ENCODE measurements around the gene DPF3. TPM values are rescaled to one million over a fixed set of nuclear protein-coding genes. Genes with fewer than 3 reads are reported as not detected.

Gene DPF3
- total and polyA plus RNA-seq, 9 of the 15 experiments (the other 6 are each of a cell fraction or from before 2014, with no cell fraction given), result 0.21 to 4.9 (median 1.2) TPM

DNA sequence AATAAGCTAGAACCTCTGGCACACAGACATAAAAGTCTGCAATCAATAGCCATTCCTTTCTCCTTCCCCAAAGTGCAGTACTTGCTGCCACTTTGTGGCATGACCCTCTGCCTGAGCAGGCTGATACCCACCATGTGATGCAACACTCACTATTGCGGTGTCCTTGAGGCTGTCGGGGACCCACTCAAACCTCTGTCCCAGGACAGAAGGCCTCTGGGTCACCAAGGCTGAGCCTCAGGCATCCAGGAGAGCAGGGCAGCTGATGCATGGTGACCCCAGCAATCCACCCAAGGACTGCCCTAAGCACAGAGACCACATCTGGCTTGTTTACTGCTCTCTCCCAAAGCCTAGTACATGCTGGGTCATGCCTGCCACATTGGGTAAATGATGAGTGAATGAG is 114.2 kb downstream of the DPF3 start (continued):
- TF ChIP-seq, protein P1, sequence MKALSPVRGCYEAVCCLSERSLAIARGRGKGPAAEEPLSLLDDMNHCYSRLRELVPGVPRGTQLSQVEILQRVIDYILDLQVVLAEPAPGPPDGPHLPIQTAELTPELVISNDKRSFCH (CRISPR knock-in tag; IDR thresholded peaks at IDR 0.05), result no peak
- TF ChIP-seq, protein P1 (tag; IDR thresholded peaks at IDR 0.05), result no peak
- TF ChIP-seq ZNF12 (CRISPR knock-in tag; IDR thresholded peaks at IDR 0.05) (no peak), NR2C1 (IDR thresholded peaks at IDR 0.05) (no peak), NR2C1 (tag; IDR thresholded peaks at IDR 0.05) (no peak), ZNF75A (CRISPR knock-in tag; IDR thresholded peaks at IDR 0.05) (no peak), SMARCB1 (IDR thresholded peaks at IDR 0.05; ENCODE audit: insufficient read length, low read depth) (no peak)
- TF ChIP-seq, protein P2, sequence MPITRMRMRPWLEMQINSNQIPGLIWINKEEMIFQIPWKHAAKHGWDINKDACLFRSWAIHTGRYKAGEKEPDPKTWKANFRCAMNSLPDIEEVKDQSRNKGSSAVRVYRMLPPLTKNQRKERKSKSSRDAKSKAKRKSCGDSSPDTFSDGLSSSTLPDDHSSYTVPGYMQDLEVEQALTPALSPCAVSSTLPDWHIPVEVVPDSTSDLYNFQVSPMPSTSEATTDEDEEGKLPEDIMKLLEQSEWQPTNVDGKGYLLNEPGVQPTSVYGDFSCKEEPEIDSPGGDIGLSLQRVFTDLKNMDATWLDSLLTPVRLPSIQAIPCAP (CRISPR knock-in tag; IDR thresholded peaks at IDR 0.05; ENCODE audit: borderline replicate concordance), result no peak
- TF ChIP-seq, protein P3, sequence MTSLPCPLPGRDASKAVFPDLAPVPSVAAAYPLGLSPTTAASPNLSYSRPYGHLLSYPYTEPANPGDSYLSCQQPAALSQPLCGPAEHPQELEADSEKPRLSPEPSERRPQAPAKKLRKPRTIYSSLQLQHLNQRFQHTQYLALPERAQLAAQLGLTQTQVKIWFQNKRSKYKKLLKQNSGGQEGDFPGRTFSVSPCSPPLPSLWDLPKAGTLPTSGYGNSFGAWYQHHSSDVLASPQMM (CRISPR knock-in tag; IDR thresholded peaks at IDR 0.05), result no peak

DNA sequence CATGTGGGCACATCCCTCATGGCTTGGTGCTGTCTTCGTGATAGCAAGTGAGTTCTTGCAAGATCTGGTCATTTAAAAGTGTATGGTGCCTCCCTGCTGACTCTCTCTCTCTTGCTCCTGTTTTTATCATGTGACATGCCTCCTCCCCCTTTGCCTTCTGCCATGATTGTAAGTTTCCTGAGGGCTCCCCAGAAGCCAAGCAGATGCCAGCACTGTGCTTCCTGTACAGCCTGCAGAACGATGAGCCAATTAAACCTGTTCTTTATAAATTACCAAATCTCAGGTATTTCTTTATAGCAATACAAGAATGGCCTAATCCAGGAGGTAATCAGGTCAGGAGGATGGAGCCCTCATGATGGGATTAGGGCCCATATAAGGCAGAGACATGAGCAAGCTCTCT is 116.3 kb downstream of the DPF3 start:
- Histone ChIP-seq H3K36me3 (ENCODE audit: control insufficient read depth, insufficient read depth, low read length) (no peaks in the 10 kb centered on the region), H3K4me3 (no peak overlapping the region), H3K4me1 (replicated peaks in 1 of 2; ENCODE audit: control insufficient read depth in 2 of 2, insufficient read depth in 2 of 2, low read length in 2 of 2) (peaks cover 0 to 10% of the 10 kb centered on the region in 2 experiments; a peak in 3 of 5 replicates), H3K9me1 (ENCODE audit: control insufficient read depth, insufficient read depth, low read length) (no peaks in the 10 kb centered on the region), H3K27ac (ENCODE audit: extremely low read depth, low read depth, low read length) (no peak overlapping the region), H3K9me3 (replicated peaks; ENCODE audit: control insufficient read depth, insufficient read depth, low read depth, low read length) (peaks cover 4% of the 10 kb centered on the region; the same call in 1 of the 2 replicates), H3K4me2 (ENCODE audit: insufficient read depth, low read length) (no peak overlapping the region), H4K20me1 (replicated peaks; ENCODE audit: control insufficient read depth, insufficient read depth, low read length) (no peaks in the 10 kb centered on the region), H3K9ac (ENCODE audit: insufficient read depth in 1 of 2, low read depth in 2 of 2, low read length in 2 of 2) (no peak overlapping the region), H3K79me2 (ENCODE audit: control insufficient read depth, insufficient read depth, low read length) (no peaks in the 10 kb centered on the region), H3K27me3 (ENCODE audit: control insufficient read depth in 2 of 2, insufficient read depth in 2 of 2, low read length in 2 of 2) (no peaks in the 10 kb centered on the region), H2AFZ (ENCODE audit: low read depth, low read length) (no peak overlapping the region)
- peak; percentile 76 for TF ChIP-seq ZNF316 (IDR thresholded peaks at IDR 0.05)
- TF ChIP-seq, protein P4, sequence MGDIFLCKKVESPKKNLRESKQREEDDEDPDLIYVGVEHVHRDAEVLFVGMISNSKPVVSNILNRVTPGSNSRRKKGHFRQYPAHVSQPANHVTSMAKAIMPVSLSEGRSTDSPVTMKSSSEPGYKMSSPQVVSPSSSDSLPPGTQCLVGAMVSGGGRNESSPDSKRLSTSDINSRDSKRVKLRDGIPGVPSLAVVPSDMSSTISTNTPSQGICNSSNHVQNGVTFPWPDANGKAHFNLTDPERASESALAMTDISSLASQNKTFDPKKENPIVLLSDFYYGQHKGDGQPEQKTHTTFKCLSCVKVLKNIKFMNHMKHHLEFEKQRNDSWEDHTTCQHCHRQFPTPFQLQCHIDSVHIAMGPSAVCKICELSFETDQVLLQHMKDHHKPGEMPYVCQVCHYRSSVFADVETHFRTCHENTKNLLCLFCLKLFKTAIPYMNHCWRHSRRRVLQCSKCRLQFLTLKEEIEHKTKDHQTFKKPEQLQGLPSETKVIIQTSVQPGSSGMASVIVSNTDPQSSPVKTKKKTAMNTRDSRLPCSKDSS (IDR thresholded peaks at IDR 0.05; ENCODE audit: low read depth, partially characterized antibody), result peak; percentile 42
- no peak for TF ChIP-seq ZBED1 (IDR thresholded peaks at IDR 0.05)
- TF ChIP-seq TRIM28 (IDR thresholded peaks at IDR 0.05), result peak; percentile 24; the same call in 1 of the 2 replicates
- no peak for TF ChIP-seq SMAD3 (CRISPR knock-in tag; conservative IDR thresholded peaks at IDR 0.05)
- TF ChIP-seq TRIM24 (IDR thresholded peaks at IDR 0.05), result 0 out of 4 replicates have a peak, but pooled peaks of 1 of the 2 experiments have one; percentile 20
- ATAC-seq, result no peak
- CTCF ChIA-PET (ENCODE audit: low intra/inter-chr PET ratio), result no interaction called here
- in situ Hi-C loops (cut with MboI) (no loop called here), intact Hi-C loops (cut with micrococcal nuclease) (no loop called here)
- BruUV-seq (replicated peaks), result no TSS peak
- WGBS (ENCODE audit: insufficient coverage, low coverage, missing lambda C conversion rate), result 62% methylated on average over 2 of the region's 2 CpGs
- no peak for FAIRE-seq
- DNase-seq (ENCODE audit: extremely low read depth in 1 of 4, low spot score in 3 of 4), result no peak
- POLR2A ChIA-PET, result no interaction called here

Measured in K562 (cell line).